Thymus (tissue), 11 donors: ENCODE results near the gene SLC2A1. TPM values are rescaled to one million over a fixed set of nuclear protein-coding genes. Genes with fewer than 3 reads are reported as not detected.
A peak's percentile ranks its signal among the peaks of the same experiment; 100 is the strongest.

Experiments
- DNase-seq, 9 donors: peaks; one replicate each; pipeline ENCODE4 v3.0.0-alpha.2; 2013; ENCODE audit warnings: low spot score in 9 of 9, low read depth in 6 of 9, missing footprints in 1 of 9
- H3K27ac ChIP-seq, 2 donors: one replicate each; pipeline ENCODE4 v1.5.1; 2013; ENCODE audit warnings: control low read depth in 1 of 2, low read depth in 1 of 2, low read length in 1 of 2, mild to moderate bottlenecking in 1 of 2, moderate library complexity in 1 of 2
- H3K27me3 ChIP-seq, 2 donors: one replicate each; pipeline ENCODE4 v1.5.1; 2013; ENCODE audit warnings: low read length in 1 of 2; ENCODE audit not compliant: control insufficient read depth in 2 of 2, insufficient read depth in 1 of 2
- H3K36me3 ChIP-seq, 2 donors: one replicate each; pipeline ENCODE4 v1.5.1; 2013; ENCODE audit warnings: low read length in 1 of 2, mild to moderate bottlenecking in 1 of 2, moderate library complexity in 1 of 2; ENCODE audit not compliant: control insufficient read depth in 2 of 2, insufficient read depth in 2 of 2
- H3K4me1 ChIP-seq, 2 donors: one replicate each; pipeline ENCODE4 v1.5.1; 2013; ENCODE audit warnings: low read length in 2 of 2; ENCODE audit not compliant: control insufficient read depth in 2 of 2, insufficient read depth in 2 of 2
- H3K4me3 ChIP-seq, 2 donors: one replicate each; pipeline ENCODE4 v1.5.1; 2013; ENCODE audit warnings: low read length in 2 of 2, control low read depth in 1 of 2, mild to moderate bottlenecking in 1 of 2
- H3K9me3 ChIP-seq, 2 donors: one replicate each; pipeline ENCODE4 v1.5.1; 2013; ENCODE audit warnings: low read length in 1 of 2, mild to moderate bottlenecking in 1 of 2; ENCODE audit not compliant: control insufficient read depth in 2 of 2, insufficient read depth in 1 of 2
- WGBS: extraction: QIAGEN DNeasy Blood & Tissue Kit; methylation state at CpG from one replicate; pipeline ENCODE4 v1.1.7; 2013; 5-methylcytosine and 5-hydroxymethylcytosine counted together
- polyA plus RNA-seq: library from polyadenylated mRNA; stranded (reverse); fragments of 200-250 nt; gene quantifications from one replicate; pipeline ENCODE4 v1.2.3, GENCODE V29; 2013
- total RNA-seq: library from RNA; stranded (reverse); fragments of 120-200 nt; gene quantifications from one replicate; pipeline ENCODE4 v1.2.4, GENCODE V29; 2013
- donor health status: healthy.

The SLC2A1 gene
- total and polyA plus RNA-seq, 2 donors, result 15.9 to 23.7 TPM

DNA sequence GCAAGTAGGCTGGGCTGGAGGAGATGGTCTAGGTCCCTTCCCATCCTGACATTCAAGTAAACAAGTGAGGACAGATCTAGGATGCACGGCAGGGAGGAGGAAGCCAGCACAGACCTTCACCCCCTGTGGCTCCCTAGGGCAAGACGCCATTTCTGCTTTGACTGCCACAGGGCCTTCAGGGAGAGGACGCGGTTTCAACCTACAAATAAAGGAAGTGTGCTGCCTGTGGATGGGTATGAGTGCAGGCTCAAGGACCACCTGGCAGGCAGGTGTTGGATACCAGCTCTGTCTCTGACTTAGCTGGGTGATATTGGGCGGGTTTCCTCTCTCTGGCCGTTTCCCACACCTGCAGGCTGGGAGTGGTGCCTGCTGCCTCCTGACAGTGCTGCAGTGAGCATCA, 16.2 kb downstream of the SLC2A1 start:
- no peak overlapping the region for H3K4me3 ChIP-seq
- WGBS, result 8% methylated on average over 6 of the region's 6 CpGs
- peaks cover 43 to 68% of the 10 kb centered on the region in 2 donors for H3K4me1 ChIP-seq
- DNase-seq, result peak in 3 of 9 donors; percentile 64 to 81 (median 73)
- peak overlapping the region; percentile 77 to 82 for H3K27ac ChIP-seq
- H3K27me3 ChIP-seq, result no peaks in the 10 kb centered on the region
- H3K9me3 ChIP-seq, result peaks cover 0 to 2% of the 10 kb centered on the region in 2 donors
- H3K36me3 ChIP-seq, result peaks cover 35 to 42% of the 10 kb centered on the region in 2 donors

DNA sequence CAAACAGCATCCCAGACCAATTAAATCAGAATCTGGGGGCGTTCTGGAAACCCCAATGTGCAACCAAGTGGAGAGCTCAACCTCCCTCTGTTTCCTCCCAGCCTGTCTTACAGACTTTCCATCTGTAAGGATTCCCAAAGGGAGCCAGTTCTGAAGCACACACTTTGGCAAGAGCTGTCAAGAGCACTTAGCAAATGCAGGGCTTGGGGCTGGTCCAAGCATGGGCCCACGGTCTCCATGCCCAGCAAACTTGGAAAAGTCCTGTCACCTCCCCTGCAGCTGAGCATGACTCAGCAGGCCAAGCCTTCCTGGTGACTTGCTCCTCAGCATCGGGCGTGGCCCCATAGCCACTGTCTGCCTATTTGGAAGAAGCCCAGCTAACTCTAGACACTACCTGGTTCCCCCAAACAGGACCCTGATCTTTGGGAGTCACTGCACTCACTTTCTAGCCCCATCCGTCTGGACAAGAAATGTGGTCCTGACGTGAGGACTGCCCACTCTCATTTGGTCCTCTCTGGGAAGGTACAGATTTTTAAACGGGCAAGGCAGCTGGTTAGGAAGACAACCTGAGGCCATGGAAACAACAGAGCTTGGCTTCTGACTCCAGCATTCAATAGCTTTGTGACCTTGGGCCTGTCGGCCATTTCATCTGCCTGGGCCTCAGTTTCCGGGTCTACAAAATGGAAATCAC, 16.9 kb downstream of the SLC2A1 start:
- H3K9me3 ChIP-seq, result no peaks in the 10 kb centered on the region
- H3K27me3 ChIP-seq, result no peaks in the 10 kb centered on the region
- H3K27ac ChIP-seq, result peak overlapping the region; percentile 1 to 82
- peaks cover 41 to 48% of the 10 kb centered on the region in 2 donors for H3K36me3 ChIP-seq
- peaks cover 43 to 73% of the 10 kb centered on the region in 2 donors for H3K4me1 ChIP-seq
- 81% methylated on average over 9 of the region's 9 CpGs for WGBS
- H3K4me3 ChIP-seq, result no peak overlapping the region
- DNase-seq, result no peak

DNA sequence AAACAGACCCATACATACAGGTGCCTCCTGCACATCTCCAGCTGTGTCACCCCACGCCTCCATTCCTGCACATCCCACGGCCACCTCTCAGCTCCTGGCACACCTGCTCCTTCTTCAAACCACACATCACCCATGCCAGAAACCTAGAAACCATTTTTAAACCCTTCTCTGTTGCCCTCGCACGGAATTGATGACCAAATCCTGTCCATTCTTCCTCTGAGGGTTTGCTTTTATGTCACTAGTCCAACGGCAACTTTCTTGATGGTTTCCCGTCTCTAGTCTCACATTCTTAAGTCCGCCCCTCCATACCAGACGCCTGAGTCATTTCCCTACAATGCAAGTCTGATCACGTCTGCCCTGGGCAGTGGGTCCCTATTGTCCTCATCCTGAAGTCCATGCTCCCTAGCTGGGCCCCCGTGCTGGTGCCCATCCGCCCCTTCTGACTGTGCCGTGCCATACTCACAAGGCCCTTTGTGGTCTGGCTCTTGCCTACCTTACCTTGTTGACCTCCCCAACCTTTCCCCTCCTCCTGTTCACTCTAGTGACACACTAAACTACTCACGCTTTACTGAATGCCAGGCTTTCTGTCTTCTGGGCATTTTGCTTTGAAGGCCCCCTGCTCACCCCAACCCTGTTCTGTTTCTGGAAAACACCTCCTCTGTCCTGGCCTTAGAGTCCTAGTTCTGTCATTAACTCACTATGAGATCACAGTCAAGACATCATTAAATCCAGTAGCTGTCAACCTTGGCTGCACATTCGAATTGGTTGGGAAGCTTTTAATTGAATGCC, 17.6 kb downstream of the SLC2A1 start:
- Histone ChIP-seq H3K4me3 (no peak overlapping the region), H3K27ac (peak overlapping the region in 1 of 2 donors; percentile 43), H3K36me3 (peaks cover 43 to 49% of the 10 kb centered on the region in 2 donors), H3K4me1 (peaks cover 44 to 73% of the 10 kb centered on the region in 2 donors), H3K27me3 (no peaks in the 10 kb centered on the region), H3K9me3 (no peaks in the 10 kb centered on the region)
- DNase-seq, result no peak
- WGBS, result 75% methylated on average over 14 of the region's 14 CpGs

DNA sequence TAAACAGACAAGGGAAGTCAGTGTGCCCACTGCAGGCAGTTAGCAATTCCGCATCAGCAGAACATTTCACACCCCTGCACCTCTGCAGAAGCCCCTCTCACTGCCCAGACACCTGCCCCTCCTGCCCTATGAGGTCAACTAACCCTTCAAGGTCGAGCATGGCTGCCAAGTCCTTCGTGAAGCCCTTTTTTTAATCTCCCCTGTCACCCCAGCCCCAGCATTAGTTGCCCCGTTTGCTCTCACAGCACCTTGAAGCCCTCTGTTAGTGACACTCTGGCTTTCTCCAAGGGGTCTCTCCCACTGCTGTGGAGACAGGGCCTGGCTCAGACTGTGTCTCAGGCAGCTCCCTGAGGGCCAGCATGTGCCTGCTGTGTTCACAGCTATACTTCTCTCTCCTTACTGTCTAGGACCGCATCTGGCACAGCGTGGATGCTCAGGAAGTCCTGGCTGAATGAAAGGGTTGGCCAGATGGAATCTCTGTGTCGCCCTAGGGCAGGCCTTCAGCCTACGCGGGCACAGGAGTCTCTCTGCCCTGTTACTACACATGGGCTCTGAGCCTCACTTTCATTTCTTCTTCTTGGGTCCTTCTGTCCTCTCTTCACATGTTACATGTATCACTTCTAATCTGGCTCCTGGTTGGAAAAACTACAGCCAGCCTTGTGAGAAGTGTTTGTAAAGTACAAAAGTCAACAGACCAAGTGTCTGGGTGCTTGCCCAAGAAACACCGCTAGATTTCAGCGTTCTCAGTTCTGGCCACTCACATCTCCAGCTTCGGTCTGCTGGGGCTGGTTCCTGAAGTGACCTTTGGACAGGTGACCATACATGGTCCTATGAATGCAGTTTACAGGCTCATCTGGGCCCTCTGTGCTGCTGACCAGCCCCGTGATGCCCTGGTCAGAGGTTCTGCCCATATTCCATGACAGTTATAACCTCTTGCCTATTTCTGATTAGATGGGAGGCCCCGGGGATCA, 19.7 kb downstream of the SLC2A1 start:
- no peak for DNase-seq
- H3K36me3 ChIP-seq, result peaks cover 56 to 61% of the 10 kb centered on the region in 2 donors

DNA sequence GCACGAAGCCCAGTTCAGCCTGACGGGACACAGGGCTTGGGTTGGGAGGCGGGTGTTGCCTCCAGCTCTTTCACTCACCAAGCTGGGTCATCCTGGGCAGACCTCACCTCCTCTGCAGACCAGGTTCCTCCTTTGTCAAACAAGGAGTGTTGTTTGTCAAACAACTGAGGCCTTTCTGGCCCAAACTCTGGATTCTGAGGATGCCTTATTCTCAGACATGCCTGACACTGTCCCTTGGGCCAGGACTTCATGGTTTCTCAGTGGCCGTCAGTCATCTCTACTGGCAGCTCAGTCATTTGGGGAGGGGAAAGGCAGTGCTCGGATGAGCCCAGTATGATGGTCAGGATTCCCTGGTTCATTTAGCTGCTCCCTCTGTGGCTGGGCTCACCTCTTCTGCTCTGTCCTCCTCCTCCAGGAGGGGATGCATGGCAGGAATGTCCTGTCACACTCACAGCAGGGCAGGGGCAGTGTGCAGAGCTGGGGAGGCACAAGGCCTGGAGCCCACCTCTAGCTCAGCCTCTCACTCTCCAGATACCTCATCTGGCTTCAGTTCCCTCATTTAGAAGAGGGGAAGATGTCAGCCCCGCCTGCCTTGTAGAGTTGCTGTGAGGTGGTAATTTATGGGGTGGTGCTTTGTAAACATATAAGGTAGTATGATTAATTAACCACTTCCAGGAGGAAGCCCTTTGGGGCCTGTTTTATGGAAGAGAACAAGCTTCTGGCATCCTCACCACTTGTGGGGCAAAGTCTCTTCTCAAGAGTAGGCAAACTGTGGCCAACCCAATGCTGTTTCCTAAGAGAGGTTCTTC, 20.6 kb downstream of the SLC2A1 start:
- peaks cover 53 to 66% of the 10 kb centered on the region in 2 donors for H3K36me3 ChIP-seq
- H3K27me3 ChIP-seq, result no peaks in the 10 kb centered on the region
- no peaks in the 10 kb centered on the region for H3K9me3 ChIP-seq
- 95% methylated on average over 6 of the region's 6 CpGs for WGBS
- DNase-seq, result no peak
- no peak overlapping the region for H3K4me3 ChIP-seq
- H3K4me1 ChIP-seq, result peaks cover 21 to 70% of the 10 kb centered on the region in 2 donors
- H3K27ac ChIP-seq, result no peak overlapping the region

More for the DNA sequence above, 19.7 kb downstream of the SLC2A1 start:
- no peaks in the 10 kb centered on the region for H3K27me3 ChIP-seq
- no peak overlapping the region for H3K27ac ChIP-seq
- H3K4me3 ChIP-seq, result no peak overlapping the region
- WGBS, result 97% methylated on average over 14 of the region's 14 CpGs
- peaks cover 30 to 71% of the 10 kb centered on the region in 2 donors for H3K4me1 ChIP-seq
- H3K9me3 ChIP-seq, result no peaks in the 10 kb centered on the region

DNA sequence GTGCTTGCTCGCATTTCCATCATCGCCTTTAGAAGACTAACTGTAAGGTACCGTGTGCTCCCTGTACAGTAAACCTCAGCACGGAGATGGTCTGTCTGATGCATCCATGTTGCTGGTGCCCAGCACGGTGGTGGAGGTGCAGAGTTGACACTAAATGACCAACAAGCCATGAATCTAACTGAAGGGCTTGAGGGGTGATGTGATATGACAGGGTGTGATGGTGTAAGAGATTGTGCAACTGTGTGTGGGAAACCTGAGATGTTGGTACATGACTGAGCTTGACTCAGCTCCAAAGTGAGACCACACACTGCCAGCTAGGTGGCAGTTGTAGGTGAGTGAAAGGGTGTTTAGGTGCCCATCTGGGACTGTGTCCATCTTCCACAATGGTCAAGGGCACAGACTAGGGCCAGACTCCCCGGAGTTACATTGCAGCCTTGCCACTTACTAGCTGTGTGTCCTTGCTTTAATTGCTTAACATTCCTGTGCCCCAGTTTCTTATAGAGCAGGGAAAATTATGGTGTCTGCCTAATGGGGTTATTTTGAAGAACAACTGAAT, 21.4 kb downstream of the SLC2A1 start:
- 96% methylated on average over 6 of the region's 6 CpGs for WGBS
- H3K4me1 ChIP-seq, result peaks cover 23 to 70% of the 10 kb centered on the region in 2 donors
- H3K36me3 ChIP-seq, result peaks cover 51 to 57% of the 10 kb centered on the region in 2 donors
- peak overlapping the region in 1 of 2 donors; percentile 10 for H3K27ac ChIP-seq
- no peaks in the 10 kb centered on the region for H3K27me3 ChIP-seq
- DNase-seq, result no peak
- H3K9me3 ChIP-seq, result no peaks in the 10 kb centered on the region
- H3K4me3 ChIP-seq, result no peak overlapping the region

DNA sequence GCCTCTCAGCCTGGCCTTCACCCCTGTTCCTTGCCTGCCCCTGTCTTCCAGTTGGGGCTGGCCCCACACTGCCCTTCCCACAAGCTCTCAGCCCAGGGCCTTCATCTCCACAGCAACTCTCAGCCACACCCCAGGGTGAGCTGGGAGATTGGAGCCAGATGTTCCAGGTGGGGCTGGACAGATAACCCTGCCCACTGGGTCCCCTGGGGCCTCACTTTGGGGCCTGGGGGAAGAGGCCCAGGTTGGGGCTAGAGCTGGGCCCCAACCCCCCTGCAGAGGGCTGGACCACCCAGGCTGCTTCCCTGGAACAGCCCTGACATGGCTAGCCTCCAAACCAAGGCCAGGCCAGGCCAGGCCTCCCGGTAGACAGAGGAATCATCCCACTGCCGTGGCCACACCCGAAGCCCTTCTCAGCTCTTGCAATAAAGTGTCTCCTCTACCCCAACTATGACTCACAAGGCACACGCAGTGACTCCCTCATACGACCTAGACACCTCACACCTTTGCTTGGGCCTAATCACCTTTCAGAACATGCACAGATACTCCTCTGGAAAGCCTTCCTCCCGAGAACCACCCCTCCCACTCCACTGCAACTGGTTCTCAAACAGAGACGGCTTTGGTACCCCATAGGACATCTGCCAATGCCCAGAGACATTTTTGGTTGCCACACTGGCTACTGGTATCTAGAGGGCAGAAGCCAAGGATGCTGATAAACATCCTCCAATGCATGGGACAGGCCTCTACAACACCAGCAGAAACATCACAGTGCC, 22.2 kb downstream of the SLC2A1 start:
- DNase-seq, result no peak
- H3K36me3 ChIP-seq, result peaks cover 50 to 51% of the 10 kb centered on the region in 2 donors
- H3K27me3 ChIP-seq, result no peaks in the 10 kb centered on the region
- no peaks in the 10 kb centered on the region for H3K9me3 ChIP-seq
- no peak overlapping the region for H3K4me3 ChIP-seq
- H3K4me1 ChIP-seq, result peaks cover 25 to 70% of the 10 kb centered on the region in 2 donors
- peak overlapping the region in 1 of 2 donors; percentile 58 for H3K27ac ChIP-seq
- 80% methylated on average over 7 of the region's 7 CpGs for WGBS
